Measurements from ENCODE around the gene KCNMA1.

The KCNMA1 gene

DNA sequence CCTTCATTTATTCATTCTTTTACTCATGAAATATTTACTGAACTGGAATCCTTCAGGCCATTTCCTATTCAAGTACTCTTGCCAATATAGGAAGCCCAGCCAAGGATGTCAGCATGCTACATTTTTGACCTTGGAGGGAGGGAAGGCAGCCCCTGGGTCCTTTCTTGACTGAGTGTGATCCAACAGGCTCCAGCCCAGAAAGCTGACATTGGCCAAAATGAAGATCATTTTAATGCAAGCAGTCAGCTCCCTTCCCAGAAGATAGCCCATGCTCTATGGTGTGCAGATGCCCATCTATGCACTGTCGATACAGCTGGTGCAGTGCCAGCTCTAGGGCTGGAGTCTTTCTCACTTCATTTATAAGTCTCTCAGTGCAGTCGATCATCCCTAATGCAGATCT is 646.0 kb downstream of the KCNMA1 start:
- TF ChIP-seq, protein P1, sequence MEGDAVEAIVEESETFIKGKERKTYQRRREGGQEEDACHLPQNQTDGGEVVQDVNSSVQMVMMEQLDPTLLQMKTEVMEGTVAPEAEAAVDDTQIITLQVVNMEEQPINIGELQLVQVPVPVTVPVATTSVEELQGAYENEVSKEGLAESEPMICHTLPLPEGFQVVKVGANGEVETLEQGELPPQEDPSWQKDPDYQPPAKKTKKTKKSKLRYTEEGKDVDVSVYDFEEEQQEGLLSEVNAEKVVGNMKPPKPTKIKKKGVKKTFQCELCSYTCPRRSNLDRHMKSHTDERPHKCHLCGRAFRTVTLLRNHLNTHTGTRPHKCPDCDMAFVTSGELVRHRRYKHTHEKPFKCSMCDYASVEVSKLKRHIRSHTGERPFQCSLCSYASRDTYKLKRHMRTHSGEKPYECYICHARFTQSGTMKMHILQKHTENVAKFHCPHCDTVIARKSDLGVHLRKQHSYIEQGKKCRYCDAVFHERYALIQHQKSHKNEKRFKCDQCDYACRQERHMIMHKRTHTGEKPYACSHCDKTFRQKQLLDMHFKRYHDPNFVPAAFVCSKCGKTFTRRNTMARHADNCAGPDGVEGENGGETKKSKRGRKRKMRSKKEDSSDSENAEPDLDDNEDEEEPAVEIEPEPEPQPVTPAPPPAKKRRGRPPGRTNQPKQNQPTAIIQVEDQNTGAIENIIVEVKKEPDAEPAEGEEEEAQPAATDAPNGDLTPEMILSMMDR (conservative IDR thresholded peaks at IDR 0.05; ENCODE audit: low read depth, low read length): no peak
- no peak for DNase-seq (ENCODE audit: low read depth)
- no peak overlapping the region for H3K4me3 ChIP-seq (ENCODE audit: low read length)

DNA sequence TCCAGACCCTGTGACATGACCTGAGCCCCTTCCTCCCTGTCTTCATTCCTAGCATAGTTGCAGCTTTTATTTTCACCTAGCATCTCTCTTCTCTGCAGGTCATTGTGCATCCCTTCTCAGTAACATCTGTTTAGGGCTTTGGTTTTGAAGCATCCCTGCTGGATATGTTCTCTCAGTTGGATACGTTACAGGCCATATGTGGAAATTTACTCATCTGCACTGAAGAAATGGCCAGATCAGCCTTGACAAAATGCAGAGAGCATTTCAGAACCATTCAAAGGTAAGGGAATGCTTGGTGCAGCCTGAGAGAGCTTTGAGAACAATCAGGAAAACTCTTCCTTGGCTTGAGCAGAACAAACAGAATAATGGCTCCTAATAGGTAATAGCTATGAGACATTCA is 647.0 kb downstream of the KCNMA1 start:
- H3K4me3 ChIP-seq (ENCODE audit: low read length): no peak overlapping the region

DNA sequence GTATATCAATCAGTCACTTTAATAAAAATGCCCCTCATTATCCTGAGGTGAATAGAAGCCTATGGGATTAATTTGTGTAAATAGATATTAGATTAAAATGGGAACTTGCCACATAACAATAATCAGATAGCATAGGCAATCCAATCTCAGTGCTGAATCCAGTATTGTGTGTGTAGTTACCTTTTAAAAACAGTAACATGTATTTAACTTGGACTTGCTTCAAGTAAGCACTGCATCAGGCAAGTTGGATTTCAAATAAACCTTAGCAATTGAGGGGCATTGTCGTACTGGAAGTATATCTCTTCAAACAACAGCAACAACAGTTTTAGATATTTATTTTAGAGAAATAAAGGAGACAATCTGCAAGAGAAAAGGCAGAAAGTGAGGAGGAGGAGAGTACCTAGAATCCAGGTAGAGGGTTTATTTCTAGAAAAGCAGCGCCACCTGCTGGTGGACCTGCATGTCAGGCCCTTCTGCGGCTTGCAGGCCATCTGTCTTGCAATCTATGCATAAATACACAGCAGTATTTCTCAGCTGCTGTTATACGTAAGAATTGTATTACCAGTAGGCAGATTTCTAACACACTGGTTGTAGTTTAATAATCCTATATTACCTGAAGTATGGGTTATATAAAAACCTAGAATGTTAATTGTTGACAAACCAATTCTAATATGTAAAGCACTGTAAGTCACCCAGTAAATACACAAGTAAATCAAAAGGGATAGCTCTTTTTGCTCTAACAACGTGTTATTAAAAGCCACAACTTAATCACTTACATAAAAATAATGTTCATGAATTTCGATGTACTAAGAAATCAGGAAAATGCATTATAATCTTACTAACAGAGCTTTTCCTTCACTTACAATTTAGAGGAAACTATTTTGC is 652.8 kb downstream of the KCNMA1 start:
- DNase-seq (ENCODE audit: low read depth): peak; percentile 34
- H3K4me3 ChIP-seq (ENCODE audit: low read length): no peak overlapping the region
- TF ChIP-seq, protein P1 (conservative IDR thresholded peaks at IDR 0.05; ENCODE audit: low read depth, low read length): peak; percentile 95

More for the DNA sequence above, 647.0 kb downstream of the KCNMA1 start:
- TF ChIP-seq, protein P1 (conservative IDR thresholded peaks at IDR 0.05; ENCODE audit: low read depth, low read length): no peak
- DNase-seq (ENCODE audit: low read depth): no peak

DNA sequence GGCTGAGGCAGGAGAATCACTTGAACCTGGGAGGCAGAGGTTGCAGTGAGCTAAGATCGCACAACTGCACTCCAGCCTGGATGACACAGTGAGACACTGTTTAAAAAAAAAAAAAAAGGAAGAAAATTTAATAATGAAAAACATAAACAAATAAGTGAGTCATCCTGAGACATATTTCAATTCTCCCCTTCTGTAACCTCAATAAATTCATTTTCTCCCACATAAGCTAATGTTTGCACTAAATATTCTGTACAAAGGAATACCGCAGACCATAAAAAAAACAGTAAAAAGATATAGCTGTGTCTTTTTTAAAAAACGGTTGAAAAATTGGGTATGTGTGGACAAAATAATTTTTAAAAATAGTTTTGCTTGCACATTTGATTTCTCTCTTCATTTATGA is 654.0 kb downstream of the KCNMA1 start:
- TF ChIP-seq, protein P1 (conservative IDR thresholded peaks at IDR 0.05; ENCODE audit: low read depth, low read length): no peak
- DNase-seq (ENCODE audit: low read depth): no peak
- H3K4me3 ChIP-seq (ENCODE audit: low read length): no peak overlapping the region

DNA sequence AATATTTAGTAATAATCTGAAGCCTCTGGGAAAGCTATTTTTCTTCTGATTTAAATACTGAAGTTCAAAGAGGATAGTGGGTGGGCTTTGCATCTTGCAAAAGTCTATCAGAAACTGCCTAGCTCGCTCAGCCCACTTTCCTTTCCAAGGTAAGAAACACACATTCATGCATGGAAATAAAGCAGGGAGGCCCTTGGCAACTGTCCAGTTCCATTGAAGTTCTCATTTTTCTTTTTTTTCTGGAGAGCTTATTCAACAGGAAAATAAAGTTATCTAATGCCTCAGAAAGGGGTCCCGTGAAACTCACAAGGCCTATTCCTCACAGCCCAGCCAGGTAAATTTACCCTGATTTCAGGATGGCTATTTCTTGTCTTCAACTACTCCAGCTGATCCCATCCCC is 654.9 kb downstream of the KCNMA1 start:
- TF ChIP-seq, protein P1 (conservative IDR thresholded peaks at IDR 0.05; ENCODE audit: low read depth, low read length): no peak
- H3K4me3 ChIP-seq (ENCODE audit: low read length): no peak overlapping the region
- DNase-seq (ENCODE audit: low read depth): no peak

DNA sequence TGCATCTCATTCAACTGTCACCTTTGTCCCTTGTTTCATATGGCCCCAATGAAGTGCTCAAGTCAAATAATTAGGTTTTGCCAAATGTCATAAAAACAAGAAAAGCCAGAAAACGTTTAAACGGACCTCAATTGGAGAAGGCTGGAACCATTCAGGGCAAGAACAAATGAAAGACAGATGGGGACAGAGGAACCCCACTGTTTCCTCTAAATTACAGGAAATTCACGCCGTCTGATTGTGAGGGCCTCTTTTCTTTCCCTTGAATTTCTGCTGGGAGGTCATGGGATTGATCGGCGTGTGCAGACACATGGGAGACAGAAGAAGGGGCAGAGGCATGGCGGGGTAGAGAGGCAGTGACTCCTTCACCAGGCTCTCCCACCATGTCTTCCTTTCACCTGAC is 656.4 kb downstream of the KCNMA1 start:
- H3K4me3 ChIP-seq (ENCODE audit: low read length): no peak overlapping the region
- TF ChIP-seq, protein P1 (conservative IDR thresholded peaks at IDR 0.05; ENCODE audit: low read depth, low read length): no peak
- no peak for DNase-seq (ENCODE audit: low read depth)

DNA sequence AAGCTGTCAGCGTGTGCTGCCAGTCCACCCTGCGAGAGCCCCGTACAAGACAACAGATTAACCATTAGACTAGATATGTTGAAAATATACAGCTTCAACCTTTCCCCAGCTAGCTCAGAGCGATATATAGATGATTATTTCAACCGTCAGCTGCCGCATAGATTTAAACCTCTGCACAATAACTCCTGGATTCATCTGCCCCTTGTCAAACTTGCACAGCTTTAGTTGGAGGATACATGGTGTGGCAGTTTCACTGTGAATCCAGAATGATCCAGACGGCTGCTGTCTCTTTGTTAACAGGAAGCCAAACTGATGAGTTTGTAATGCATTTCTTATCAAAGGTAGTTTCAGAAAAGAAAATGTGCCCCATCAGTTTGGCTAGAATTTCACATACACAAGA is 659.7 kb downstream of the KCNMA1 start:
- TF ChIP-seq, protein P1 (conservative IDR thresholded peaks at IDR 0.05; ENCODE audit: low read depth, low read length): no peak
- DNase-seq (ENCODE audit: low read depth): no peak

More for the DNA sequence above, 659.7 kb downstream of the KCNMA1 start:
- H3K4me3 ChIP-seq (ENCODE audit: low read length): no peak overlapping the region

Measured in retinal pigment epithelial cell (primary cell).